ENCODE results near the gene B9D1. TPM values are rescaled to one million over a fixed set of nuclear protein-coding genes. Genes with fewer than 3 reads are reported as not detected.

The B9D1 gene
- total and polyA plus RNA-seq, 2 experiments from 2014 or later, result 29.6 to 30.8 TPM

GRCh38 chr17:19388791-19389785 is 26.6 kb upstream of the B9D1 start:
- no peaks in the 10 kb centered on the region for H3K9me2 ChIP-seq (replicated peaks; ENCODE audit: insufficient read depth)
- 63% methylated on average over 5 of the region's 5 CpGs for WGBS (ENCODE audit: low lambda C conversion rate, missing lambda C conversion rate)
- no peaks in the 10 kb centered on the region for H3K27me3 ChIP-seq
- TF ChIP-seq, protein P1, sequence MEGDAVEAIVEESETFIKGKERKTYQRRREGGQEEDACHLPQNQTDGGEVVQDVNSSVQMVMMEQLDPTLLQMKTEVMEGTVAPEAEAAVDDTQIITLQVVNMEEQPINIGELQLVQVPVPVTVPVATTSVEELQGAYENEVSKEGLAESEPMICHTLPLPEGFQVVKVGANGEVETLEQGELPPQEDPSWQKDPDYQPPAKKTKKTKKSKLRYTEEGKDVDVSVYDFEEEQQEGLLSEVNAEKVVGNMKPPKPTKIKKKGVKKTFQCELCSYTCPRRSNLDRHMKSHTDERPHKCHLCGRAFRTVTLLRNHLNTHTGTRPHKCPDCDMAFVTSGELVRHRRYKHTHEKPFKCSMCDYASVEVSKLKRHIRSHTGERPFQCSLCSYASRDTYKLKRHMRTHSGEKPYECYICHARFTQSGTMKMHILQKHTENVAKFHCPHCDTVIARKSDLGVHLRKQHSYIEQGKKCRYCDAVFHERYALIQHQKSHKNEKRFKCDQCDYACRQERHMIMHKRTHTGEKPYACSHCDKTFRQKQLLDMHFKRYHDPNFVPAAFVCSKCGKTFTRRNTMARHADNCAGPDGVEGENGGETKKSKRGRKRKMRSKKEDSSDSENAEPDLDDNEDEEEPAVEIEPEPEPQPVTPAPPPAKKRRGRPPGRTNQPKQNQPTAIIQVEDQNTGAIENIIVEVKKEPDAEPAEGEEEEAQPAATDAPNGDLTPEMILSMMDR (IDR thresholded peaks at IDR 0.05; ENCODE audit: poor library complexity), result no peak
- TF ChIP-seq EZH2phosphoT487 (IDR thresholded peaks at IDR 0.05; ENCODE audit: low read depth, severe bottlenecking, unreplicated experiment), result no peak
- no peak for TF ChIP-seq EZH2 (IDR thresholded peaks at IDR 0.05; ENCODE audit: borderline replicate concordance)
- peak overlapping the region; percentile 90 for H3K27ac ChIP-seq
- no peaks in the 10 kb centered on the region for H3K9me3 ChIP-seq (ENCODE audit: low read depth)
- H3K79me2 ChIP-seq, result peaks cover 16% of the 10 kb centered on the region
- H3K4me1 ChIP-seq (ENCODE audit: insufficient read depth), result peaks cover 56% of the 10 kb centered on the region
- DNase-seq (ENCODE audit: low spot score), result no peak
- no peak overlapping the region for H3K4me3 ChIP-seq
- H2AFZ ChIP-seq, result no peak overlapping the region
- H4K20me1 ChIP-seq (ENCODE audit: insufficient read depth, poor library complexity, severe bottlenecking), result no peaks in the 10 kb centered on the region
- no peaks in the 10 kb centered on the region for H3K36me3 ChIP-seq (replicated peaks; ENCODE audit: insufficient read depth, low read depth)
- H3K4me2 ChIP-seq, result peak overlapping the region; percentile 77

- H3K27me3 ChIP-seq, result no peaks in the 10 kb centered on the region
- peak overlapping the region; percentile 77 for H3K4me2 ChIP-seq
These were observed 25.5 kb upstream of the B9D1 start for GRCh38 chr17:19387921-19388521.

GRCh38 chr17:19386974-19387920 is 24.7 kb upstream of the B9D1 start, which contains the start of gene MFAP4:
MFAP4 (minus strand) TSS chr17:19387190; CDS start chr17:19387155, 35 bp downstream.
- TF ChIP-seq, protein P1 (IDR thresholded peaks at IDR 0.05; ENCODE audit: poor library complexity), result no peak
- no peak for TF ChIP-seq EZH2phosphoT487 (IDR thresholded peaks at IDR 0.05; ENCODE audit: low read depth, severe bottlenecking, unreplicated experiment)
- no peak for TF ChIP-seq EZH2 (IDR thresholded peaks at IDR 0.05; ENCODE audit: borderline replicate concordance)
- 20% methylated on average over 5 of the region's 22 CpGs for WGBS (ENCODE audit: low lambda C conversion rate, missing lambda C conversion rate)
- Histone ChIP-seq H3K27ac (peak within 1 kb of the TSS; percentile 90), H3K36me3 (replicated peaks; ENCODE audit: insufficient read depth, low read depth) (no peaks in the 10 kb centered on the region), H3K4me3 (peak within 1 kb of the TSS; percentile 21), H3K4me1 (ENCODE audit: insufficient read depth) (peaks cover 66% of the 10 kb centered on the region), H3K9me2 (replicated peaks; ENCODE audit: insufficient read depth) (no peaks in the 10 kb centered on the region), H3K27me3 (no peaks in the 10 kb centered on the region), H4K20me1 (ENCODE audit: insufficient read depth, poor library complexity, severe bottlenecking) (no peaks in the 10 kb centered on the region), H3K9me3 (ENCODE audit: low read depth) (no peaks in the 10 kb centered on the region), H3K79me2 (peaks cover 16% of the 10 kb centered on the region), H2AFZ (no peak within 1 kb of the TSS), H3K4me2 (peak within 1 kb of the TSS; percentile 77)
- DNase-seq (ENCODE audit: low spot score), result peak; percentile 90

More at GRCh38 chr17:19387921-19388521, 25.5 kb upstream of the B9D1 start:
- 67% methylated on average over 2 of the region's 2 CpGs for WGBS (ENCODE audit: low lambda C conversion rate, missing lambda C conversion rate)
- TF ChIP-seq EZH2 (IDR thresholded peaks at IDR 0.05; ENCODE audit: borderline replicate concordance) (no peak), EZH2phosphoT487 (IDR thresholded peaks at IDR 0.05; ENCODE audit: low read depth, severe bottlenecking, unreplicated experiment) (no peak)
- TF ChIP-seq, protein P1 (IDR thresholded peaks at IDR 0.05; ENCODE audit: poor library complexity), result no peak
- H3K9me2 ChIP-seq (replicated peaks; ENCODE audit: insufficient read depth), result no peaks in the 10 kb centered on the region
- no peak overlapping the region for H2AFZ ChIP-seq
- peaks cover 66% of the 10 kb centered on the region for H3K4me1 ChIP-seq (ENCODE audit: insufficient read depth)
- H3K27ac ChIP-seq, result peak overlapping the region; percentile 90
- H3K79me2 ChIP-seq, result peaks cover 16% of the 10 kb centered on the region
- peak; percentile 83 for DNase-seq (ENCODE audit: low spot score)
- no peaks in the 10 kb centered on the region for H4K20me1 ChIP-seq (ENCODE audit: insufficient read depth, poor library complexity, severe bottlenecking)
- no peaks in the 10 kb centered on the region for H3K9me3 ChIP-seq (ENCODE audit: low read depth)
- H3K4me3 ChIP-seq, result no peak overlapping the region
- no peaks in the 10 kb centered on the region for H3K36me3 ChIP-seq (replicated peaks; ENCODE audit: insufficient read depth, low read depth)
